Measurements from ENCODE around the gene UBE2E2.

DNA sequence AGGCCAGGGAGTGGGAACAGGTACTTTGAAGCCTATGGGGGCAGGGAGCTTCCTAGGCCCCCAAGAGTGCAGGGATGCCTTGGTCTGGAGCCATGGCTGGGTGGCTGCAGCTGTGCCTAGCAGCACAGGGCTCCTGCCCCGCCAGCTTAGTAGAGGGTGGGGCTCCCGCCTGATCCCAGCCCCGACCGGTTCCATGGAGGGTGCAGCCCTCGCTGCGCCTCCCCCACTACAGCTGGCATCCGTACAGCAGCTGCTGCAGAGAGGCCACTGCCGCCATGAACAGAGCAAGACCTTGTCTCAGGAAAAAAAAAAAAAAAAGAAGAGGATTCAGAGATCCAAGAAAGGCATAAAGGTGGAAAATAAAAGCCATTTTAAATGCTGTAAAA lies 277.2 kb downstream of the UBE2E2 start:
- TF ChIP-seq CTCF (IDR thresholded peaks at IDR 0.05) (no peak), EZH2 (IDR thresholded peaks at IDR 0.05; ENCODE audit: borderline replicate concordance, insufficient read depth, low read depth, low read length, poor library complexity, severe bottlenecking) (no peak)

All from B cell (primary cell).